HG03045 (cell line): ENCODE results near the gene KNDC1.
"Not testable (repeated sequence)": the region's sequence is repeated elsewhere in the genome, so short reads cannot be mapped to it uniquely, and the experiment has no call there.

Experiments used
- ATAC-seq: cut with Tn5 transposase; IDR thresholded peaks from one replicate; pipeline ENCODE4 v1.9.1; 2021; ENCODE audit warnings: mild to moderate bottlenecking, moderate library complexity; ENCODE audit not compliant: unreplicated experiment

KNDC1 gene

DNA sequence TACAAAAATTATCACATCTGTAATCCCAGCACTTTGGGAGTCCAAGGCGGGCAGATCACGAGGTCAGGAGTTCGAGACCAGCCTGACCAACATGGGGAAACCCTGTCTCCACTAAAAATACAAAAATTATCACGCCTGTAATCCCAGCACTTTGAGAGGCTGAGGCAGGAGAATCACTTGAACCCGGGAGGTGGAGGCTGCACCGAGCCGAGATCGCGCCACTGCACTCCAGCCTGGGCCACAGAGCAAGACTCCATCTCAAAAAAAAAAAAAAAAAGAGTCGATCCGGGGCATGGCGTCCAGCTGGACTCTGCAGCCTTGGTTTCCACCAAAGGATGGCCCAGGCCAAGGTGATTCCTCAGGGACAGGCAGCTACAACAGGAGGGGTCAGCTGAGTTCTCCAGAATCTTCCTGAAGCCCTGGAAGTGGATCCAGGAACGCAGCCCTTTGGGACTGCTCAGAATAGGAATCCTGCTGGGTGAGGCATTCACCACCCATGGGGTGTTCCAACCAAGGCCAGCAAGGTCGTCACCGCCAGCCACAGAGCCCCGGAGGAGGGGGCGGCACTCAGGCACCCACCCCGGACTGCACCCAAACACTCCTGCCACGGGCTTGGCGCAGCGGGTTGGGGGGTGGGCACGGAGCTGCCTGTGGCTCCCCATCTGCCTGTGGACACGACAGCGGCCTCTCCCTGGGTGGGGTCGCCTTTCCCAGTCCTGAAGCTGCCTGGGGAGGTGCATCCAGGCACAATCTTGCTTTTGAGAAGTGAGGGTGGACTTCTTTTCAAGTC, 58.0 kb downstream of the KNDC1 start:
- ATAC-seq = no peak

DNA sequence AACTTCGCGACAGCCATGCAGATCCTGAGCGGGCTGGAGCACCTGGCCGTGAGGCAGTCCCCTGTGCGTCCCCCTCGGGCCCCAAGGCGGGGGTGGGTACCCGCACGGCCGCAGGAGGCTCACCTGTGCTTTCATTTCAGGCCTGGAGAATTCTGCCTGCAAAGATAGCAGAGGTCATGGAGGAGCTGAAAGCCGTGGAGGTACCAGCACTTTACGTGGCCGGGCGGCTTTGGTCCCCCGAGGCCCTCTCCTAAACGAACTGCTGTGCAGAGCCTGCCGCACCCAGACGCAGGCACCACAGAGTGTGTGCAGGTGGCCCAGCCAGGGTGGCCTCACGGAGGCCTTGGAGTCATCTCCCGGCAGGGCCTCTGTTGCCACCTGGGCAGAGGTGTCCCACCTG, 58.9 kb downstream of the KNDC1 start:
- ATAC-seq = no peak

DNA sequence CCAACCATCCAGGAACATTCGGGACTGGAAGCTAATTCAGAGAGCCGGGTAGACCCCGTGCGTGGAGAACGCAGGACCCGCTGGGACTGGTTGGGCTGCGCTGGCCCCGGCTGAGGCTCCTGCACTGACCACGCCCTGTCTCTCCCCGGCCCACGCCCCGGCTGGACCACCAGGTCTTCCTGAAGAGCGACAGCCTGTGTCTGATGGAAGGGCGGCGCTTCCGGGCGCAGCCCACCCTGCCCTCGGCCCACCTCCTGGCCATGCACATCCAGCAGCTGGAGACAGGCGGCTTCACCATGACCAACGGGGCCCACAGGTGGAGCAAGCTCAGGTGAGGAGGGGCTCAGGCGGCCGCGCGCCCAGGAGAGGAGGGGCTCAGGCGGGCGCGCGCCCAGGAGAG, 59.8 kb downstream of the KNDC1 start:
- ATAC-seq = no peak

DNA sequence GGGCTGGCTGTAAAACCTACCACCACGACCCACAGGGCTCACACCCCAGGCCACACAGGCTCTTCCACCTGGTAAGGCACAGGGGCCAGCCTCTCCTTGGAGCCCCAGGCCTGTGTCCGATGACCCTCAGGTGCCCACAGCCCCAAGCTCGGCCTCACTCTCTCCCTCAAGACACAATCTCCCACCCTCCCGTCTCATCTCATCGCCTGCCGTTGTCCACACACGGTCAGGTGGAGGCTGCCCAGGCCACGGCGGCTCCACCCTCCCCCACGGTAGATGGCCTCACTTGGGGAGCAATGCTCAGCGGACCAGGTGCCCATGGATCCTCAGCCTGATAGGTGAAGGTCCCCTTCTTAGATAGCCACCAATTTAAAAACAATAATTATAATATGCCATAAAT, 61.3 kb downstream of the KNDC1 start:
- no peak for ATAC-seq

DNA sequence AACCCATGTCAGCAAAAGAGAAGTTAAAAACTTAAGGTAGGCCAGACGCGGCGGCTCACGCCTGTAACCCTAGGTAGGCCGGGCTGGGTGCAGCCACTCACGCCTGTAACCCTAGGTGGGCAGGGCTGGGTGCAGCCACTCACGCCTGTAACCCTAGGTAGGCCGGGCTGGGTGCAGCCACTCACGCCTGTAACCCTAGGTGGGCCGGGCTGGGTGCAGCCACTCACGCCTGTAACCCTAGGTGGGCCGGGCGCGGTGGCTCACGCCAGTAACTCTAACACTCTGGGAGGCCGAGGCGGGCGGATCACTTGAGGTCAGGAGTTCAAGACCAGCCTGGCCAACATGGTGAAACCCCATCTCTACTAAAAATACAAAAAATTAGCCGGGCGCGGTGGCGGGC, 61.7 kb downstream of the KNDC1 start:
- ATAC-seq = not testable (repeated sequence)

DNA sequence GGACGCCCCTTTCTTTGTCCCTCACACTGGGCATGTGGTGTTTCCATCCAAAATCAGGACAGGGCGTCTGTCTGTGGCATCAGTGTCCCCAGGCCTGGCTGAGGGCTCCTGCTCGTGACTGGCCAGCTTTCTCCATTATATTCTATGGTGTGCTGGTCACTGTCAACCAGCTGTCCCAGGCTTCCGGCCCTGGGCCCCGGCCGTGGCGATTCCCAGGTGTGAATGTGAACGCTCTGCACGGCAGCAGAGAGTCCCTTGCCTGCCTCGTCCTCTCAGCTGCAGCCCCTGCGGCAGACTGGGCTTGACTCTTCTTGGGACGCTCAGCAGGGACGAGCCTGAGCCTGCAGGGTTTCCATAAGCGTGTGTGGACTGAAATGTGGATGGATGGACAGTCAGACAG, 64.1 kb downstream of the KNDC1 start:
- ATAC-seq = no peak

DNA sequence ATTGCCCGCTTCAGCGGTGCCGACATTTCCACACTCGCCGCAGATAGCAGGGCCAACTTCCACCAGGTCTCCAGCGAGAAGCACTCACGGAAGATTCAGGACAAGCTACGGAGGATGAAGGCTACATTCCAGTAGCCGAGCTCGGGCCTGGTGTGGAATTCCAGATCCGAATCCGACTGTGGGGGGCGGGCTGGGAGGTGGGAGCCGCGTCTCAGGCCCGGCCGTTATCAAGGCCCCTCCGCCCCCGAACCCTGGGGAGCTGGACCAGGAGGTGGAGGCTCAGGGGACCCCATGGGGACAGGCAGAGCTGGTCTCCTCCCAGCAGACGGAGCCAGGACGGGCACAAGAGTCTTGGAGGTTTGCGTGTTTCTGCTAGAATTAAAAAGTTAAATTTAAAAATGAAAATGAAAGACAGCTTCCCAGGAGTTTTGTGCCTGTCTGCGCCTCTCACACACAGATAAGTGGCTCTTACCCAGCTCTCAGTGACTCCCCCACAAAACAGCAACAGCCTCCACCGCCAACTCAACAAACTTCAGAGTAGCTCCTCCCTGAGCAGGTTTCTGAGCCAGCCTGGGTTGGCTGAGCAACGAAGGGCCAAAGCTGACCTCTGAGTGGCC, 64.8 kb downstream of the KNDC1 start:
- ATAC-seq = no peak

DNA sequence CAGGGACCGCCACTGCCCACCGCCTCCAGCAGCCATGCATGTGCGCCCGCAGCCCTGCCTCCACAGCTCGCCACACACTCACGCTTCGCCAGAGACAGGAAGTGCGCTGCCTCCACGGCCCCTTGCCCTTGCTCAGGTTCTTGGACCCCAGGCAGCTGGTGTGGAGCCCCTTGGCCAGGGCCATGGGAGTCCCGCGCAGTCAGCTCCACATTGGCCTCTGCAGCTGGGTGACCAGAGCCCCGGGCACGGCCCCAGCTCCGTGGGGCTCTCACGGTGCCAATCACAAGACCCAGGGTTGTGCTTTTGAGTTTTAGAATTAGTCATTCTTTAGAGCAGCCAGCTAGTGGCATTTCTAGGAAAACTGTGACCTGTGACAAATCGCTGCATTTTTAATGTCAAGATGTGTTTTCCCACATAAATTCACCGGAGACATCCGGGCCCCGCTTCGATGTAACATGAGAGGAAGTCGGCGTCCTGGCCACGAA, 65.7 kb downstream of the KNDC1 start:
- no peak for ATAC-seq

DNA sequence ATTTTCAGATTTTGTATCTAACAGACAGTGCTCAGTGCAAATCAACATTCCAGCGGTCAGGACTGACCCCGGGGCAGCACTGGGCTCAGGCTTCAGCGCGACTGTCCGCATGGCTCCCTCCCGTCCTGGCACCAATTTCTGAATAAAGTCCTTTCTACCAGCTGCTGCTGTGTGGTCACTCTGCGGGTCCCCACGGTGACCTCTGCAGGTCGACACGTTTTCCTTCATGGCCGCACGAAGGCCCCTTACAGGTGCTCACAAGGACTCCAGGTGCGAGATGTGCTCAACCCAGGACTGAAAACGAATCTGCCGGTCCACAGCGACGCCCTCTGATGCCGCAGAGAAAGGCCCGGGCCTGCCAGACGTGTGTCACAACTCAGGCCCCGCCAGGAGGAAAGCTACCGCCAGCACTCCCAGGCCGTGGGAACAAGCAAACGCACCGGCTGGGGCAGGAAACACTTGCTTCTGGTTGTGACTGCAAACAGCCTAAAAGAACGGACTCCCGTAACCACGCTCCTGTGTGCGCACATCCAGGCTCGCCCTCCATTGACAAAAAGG, 66.3 kb downstream of the KNDC1 start:
- no peak for ATAC-seq

DNA sequence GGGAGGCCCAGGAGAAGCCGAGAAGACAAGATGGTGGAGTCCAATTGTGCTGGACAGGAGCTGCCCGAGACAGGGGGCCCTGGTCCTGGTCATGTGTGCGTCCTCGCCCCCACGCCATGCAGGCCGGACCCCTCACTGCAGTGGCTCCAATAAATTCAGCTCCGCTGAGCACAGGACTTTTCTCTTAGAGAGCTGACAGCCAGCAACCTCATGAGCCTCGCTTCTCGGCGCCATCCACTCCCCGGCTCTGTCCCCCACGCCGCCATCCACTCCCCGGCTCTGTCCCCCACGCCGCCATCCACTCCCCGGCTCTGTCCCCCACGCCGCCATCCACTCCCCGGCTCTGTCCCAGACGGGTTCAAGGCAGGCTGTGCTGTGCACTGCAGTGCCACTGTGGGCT, 67.2 kb downstream of the KNDC1 start:
- no peak for ATAC-seq

DNA sequence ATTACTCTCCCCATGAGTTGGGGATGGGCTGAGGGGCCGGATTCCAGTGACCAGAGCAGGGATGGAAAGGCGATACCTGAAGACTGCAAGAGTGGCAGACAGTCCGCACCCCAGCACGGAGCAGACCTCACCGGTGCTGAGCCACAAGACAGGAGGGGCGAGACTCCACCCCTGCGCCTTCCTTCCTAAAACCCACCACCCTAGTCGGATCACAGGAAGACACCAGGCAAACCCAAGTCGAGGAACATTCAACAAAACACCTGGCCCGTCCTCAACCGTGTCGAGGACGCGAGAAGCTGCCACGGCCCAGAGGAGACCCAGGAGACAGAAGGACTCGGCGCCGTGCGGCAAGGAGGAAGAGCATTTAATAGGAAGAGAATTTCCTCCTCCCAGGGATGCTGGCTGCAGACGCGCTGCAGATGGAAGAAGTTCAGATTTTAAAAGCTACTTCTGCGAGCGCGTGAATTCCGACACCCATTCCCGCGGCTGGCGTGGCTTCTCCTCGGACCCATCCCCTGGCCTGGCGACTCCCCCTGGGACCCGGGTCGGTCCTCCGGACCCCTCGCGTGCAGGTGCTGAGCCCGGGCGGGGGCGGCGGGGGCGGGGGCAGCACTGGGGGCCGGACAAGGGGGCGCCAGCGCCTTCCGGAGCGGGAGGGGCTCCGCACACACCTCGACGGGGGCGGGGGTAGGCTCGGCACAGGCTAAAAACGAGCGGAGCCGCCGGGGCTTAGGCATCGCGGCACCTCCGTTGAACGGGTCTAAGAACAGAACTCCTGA, 69.4 kb downstream of the KNDC1 start:
- no peak for ATAC-seq

DNA sequence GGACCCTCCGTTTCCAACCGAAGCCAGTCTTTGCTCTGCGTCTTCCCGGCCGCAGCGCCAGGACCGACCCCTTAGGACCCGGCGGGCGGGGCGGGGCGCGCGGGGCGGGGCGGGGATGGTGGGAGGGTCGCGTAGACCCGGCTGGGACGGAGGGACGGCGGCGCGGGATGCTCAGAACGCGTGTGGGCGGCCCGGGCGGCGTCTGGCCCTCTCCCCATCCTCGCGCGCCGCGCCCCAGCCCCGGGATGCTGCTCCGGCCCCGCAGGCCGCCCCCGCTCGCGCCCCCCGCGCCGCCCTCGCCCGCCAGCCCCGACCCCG, 70.0 kb downstream of the KNDC1 start, which contains the start of gene UTF1:
TSS of gene UTF1 (plus strand) at position 174 of the 318 bp plus-strand sequence. CDS start at position 246, 72 bp downstream.
- ATAC-seq = no peak

DNA sequence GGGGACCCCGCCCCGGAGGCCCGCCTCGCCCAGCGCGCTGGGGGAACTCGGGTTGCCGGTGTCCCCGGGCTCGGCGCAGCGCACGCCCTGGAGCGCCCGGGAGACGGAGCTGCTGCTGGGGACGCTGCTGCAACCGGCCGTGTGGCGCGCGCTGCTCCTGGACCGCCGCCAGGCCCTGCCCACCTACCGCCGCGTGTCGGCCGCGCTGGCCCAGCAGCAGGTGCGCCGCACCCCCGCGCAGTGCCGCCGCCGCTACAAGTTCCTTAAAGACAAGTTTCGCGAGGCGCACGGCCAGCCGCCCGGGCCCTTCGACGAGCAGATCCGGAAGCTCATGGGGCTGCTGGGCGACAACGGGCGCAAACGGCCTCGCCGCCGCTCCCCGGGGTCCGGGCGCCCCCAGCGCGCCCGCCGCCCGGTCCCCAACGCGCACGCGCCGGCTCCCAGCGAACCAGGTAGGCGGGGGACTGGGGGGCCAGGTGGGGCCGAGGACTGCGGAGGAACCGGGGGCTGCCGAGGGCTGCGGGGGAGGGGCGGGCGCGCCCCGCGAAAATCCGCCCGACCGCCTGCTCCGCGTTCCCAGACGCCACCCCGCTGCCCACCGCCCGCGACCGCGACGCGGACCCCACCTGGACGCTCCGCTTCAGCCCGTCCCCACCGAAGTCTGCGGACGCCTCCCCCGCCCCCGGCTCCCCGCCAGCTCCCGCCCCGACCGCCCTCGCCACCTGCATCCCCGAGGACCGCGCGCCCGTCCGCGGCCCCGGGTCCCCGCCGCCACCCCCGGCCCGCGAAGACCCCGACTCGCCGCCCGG, 70.6 kb downstream of the KNDC1 start:
- ATAC-seq = no peak

DNA sequence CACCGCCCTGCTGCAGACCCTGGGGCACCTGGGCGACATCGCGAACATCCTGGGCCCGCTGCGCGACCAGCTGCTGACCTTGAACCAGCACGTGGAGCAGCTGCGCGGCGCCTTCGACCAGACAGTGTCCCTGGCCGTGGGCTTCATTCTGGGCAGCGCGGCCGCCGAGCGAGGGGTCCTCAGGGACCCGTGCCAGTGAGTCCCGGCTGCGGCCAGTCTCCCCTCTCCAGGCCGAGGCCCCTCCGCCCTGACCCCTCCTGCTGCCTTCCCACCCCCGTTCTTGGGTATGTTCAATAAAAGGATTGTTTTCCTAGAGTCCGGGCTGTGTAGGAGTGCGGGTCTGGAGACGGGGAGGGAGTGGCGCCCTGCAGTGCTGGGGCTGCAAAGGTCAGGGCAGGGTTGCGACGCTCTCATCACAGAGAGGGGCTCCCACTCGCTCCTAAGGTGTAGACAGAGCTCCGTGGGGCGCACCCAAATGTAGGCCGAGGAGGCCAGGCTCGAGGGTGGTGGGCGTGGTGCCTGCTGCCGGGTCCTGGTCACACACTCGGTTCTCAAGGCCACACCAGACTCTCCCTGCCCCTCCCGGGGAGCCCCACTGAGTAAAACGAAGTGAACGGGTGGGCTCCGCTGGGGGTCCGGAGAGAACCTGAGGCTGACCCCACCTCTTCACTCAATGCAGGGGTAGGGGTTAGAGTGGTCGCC, 71.4 kb downstream of the KNDC1 start:
- no peak for ATAC-seq

DNA sequence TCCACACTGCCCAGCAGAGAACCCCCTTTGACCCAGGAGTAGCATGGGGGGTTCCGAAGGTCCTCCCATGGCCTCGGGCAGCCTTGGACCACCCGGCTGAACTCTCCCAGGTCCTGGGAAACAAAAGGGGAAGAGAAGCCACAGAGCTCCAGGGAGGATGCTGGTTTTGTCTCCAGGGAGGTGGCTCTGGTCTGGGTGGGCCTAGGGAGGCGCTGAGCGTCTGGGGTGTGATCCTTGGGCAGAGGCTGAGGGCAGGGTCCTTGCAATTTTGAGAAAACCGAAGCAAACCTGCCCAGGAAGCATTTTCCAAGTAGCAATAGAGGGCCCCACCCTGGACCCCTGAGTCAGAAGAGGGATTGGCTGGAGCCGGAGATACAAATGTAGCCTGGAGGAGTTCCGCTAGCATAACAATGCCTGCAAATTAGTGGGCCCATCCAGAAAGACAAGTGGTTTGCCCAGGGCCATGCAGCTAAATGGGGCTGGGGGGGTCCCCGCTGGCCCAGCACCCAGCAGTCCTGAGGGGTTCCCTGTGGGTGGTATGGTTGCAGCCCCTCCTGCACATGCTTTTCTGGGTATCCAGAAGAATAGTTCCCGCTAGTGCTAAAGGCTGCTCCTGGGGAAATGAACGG, 72.0 kb downstream of the KNDC1 start:
- no peak for ATAC-seq

DNA sequence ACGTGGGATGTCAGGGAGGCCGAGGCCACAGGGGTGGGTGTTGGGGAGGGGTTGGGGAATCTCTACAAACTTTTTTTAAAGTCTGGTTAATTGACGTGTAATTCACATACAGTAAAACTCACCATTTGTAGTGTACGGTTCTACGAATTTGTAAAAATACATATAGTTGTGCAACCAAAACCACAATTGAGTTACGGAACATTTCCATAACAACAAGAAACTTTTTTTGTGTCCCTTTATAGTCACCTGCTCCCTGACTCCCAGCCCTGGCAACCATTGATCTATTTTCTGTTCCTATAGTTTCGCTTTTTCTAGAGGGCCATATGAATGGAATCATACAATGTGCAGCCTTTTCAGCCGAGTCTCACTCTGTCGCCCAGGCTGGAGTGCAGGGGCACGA, 74.8 kb downstream of the KNDC1 start:
- ATAC-seq = not testable (repeated sequence)

DNA sequence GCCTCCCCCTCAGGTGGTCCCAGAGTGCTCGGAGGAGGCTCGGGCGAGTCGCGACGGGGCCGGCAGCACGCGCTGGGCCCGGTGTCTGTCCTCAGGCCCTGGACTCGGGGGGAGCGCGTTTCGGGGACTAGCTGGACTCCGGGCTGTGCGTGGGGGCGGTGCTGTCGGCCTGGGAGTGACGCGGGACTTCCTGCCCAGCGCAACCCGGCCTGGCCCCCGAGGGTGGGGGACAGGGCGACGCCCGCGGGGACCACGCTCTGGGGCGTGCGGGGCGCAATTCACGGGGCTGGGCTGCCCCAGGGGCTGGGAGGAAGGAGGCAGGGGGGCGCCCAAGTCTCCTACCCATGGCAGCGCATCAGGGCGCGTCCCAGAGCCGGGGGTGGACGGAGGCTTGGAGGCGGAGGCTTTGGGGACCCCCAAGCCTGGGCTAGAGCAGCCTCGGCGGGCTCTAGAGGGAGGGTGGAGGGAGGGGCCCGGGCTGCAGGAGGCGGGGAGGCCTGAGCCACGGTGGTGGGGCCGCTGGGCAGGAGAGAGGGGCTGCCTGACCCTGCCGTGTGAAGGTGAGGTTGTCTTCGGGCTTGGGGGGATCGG, 75.3 kb downstream of the KNDC1 start:
- no peak for ATAC-seq

DNA sequence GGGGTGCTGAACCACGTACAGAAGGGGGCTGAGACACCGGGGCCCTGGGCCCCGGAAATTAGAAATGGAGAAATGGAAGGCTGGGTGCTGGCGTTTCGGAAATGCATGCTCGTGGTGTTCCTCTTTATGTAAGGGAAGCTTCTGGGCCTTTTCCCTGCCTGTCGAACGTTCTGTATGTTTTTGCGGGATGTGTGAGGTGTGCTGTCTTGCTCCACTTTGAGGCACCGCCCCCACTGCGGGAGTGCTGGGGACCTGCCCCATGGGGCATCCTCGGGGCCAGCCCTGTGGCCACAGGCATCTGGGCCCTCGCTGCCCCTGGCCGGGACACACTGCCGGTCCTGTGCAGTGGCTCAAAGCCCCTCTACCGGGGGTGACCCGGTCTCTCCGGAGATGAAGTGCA, 75.9 kb downstream of the KNDC1 start:
- ATAC-seq = no peak
